GM21447 (cell line): ENCODE measurements around the gene ZC3H12D.
"Not testable (repeated sequence)": the region's sequence is repeated elsewhere in the genome, so short reads cannot be mapped to it uniquely, and the experiment has no call there.

Source experiments
- ATAC-seq: cut with Tn5 transposase; IDR thresholded peaks from one replicate; pipeline ENCODE4 v1.9.1; 2021; ENCODE audit not compliant: unreplicated experiment

Gene ZC3H12D

GRCh38 chr6:149460249-149460648, 24.6 kb downstream of the ZC3H12D start:
- not testable (repeated sequence) for ATAC-seq

DNA sequence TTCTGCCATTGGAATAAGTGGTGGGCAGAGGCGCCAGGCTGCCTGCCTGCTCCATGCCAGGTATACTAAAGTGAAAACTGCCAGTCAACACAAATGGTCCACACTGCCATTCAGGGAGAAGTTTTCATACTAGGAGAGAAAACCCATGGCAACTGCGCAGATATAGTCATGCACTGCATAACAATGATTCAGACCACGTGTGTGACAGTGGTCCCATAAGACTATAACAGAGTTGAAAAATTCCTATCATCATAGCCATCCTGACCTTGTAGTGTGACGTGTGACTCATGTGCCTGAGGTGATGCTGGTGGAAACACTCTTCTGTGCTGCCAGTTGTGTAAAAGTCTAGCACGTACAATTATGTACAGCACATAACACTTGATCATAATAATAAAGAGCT, 25.1 kb downstream of the ZC3H12D start:
- no peak for ATAC-seq

GRCh38 chr6:149458806-149459205, 26.0 kb downstream of the ZC3H12D start:
- no peak for ATAC-seq

DNA sequence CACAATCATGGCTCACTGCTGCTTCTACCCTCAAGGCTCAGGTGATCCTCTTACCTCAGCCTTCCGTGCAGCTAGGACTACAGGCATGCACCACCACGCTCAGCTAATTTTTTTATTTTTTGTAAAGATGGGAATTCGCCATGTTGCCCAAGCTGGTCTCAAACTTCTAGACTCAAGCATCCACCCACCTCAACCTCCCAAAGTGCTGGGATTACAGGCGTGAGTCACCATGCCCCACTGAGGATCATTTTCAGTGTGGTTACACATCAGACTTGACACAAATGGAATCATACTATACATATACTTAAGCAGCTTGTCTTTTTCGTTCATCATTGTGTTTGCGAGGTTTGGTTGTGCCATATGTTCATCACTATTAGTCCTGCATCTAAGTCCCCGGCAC, 26.6 kb downstream of the ZC3H12D start:
- ATAC-seq = no peak

DNA sequence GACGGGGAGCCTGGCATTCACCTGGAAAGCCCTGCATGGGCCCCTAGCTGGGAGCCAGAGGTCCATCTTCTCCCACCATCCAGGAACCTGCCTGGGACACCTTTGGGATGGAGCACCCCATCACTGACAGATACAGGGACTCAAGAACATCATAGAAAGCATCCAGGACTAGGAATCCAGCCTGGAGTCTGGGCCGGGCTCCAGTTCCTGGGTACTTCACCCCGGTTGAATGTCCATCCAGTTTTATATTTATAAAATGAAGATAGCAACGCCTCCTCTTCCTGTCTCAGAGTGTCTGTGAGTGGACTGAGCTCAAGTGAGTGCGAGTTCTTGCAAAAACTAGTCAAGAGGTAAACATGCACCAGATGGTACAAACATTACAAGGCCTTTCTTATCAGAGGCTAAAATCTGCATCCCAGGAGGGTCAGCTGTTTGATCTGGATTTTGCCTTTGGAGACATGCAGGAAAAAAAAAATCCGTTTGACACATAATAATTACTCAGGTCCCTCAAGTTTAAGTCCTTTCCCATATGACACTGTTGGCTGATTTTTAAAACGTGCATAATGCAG, 27.4 kb downstream of the ZC3H12D start:
- ATAC-seq = no peak

GRCh38 chr6:149456311-149457021, 28.3 kb downstream of the ZC3H12D start:
- ATAC-seq = no peak

GRCh38 chr6:149455031-149455732, 29.6 kb downstream of the ZC3H12D start:
- no peak for ATAC-seq

DNA sequence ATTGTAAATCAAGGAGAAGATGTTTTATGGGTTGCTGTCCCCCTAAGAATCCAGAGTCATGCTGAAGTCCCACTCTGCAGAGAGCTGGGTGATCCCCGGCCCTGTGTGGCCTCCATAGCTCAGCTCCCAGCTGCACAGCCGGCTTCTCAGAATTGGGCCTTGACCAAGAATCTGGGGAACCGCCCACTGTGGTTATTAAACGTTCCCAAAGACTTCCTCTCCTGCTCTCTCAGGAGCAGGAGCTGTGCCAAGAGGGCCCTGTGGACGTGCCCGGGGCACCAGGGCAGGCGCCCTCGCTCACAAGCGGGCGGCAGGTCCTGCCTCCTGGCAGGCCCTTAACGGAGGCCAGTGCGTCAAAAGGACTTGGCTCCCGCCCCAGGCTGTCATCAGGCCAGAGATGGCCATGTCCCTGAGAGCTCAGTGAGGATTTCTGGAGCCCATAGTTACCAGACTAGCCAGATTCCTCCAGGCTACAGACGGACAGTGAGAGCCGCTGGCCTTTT, 30.4 kb downstream of the ZC3H12D start:
- no peak for ATAC-seq

DNA sequence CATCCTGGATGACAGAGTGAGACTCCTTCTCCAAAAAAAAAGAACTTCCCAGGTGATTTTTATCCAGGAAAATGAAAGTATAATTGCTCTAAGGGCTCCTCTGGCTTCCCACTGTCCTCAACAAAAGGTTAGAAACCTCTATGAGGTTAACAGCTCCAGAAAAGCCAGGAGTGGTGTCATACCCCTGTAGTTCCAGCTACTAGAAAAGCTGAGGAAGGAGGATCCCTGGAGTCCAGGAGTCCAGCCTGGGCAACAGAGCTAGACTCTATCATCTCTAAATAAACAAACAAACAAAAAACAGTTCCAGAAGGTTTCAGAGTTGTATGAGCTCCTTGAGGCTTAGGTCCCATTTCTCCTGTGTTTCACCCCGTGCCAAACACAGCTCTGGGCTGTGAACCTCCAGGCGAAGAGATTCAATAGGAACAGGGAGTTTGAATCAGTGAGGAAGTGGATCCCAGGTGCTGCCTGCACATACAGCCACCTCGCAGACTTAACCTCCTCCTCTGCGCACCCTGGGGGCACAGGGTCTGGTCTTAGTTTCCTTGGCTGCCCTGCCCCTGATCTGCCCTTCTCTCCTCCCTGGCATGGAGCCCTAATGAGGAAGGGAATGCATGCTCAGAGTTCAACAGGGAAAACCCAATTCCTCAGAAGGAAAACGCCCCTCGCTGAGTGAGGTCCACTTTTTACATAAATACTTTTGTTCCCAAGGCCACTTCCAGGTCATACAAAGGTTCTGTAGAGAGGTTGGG, 31.0 kb downstream of the ZC3H12D start:
- no peak for ATAC-seq

DNA sequence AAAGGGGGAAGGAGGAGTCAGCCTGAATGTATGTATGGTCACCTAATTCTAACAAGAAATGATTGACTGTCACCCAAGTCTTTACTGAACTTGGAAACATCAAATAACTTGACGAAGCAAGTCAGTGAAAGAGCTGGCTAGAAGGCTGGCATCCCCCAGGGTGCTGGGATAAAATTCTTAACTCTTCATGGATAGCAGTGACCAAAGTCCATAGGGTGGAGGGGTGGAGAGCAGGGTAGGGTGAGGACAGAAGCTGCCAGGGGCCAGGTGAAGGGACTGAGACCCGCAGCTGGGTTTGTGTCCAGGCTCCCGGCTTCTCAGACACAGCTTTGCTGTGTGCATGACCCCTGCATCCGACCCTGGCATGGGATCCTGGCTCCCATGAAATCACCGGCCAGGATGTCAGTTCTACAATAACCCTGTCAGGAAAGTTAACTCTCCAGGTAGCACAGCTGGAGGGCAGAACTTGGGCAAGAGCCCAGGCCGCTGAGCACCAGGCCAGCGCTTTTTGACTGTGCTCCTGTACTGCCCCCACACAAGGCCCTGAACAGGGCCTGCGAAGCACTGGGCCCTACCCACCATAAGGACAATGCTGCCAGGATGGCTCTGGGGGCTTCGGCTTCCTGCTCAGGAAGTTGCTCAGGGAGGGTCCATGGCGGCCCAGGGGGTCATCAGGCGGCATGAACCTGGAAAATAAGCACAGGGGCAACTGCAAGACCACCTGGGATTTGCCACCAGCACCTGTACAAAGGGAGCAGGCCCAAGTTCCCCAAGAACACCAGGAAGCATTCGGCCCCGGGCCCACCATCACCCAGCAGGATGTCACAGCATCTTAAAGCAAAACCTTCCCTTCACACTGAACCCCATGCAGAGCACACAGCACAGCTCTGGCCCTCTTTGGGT, 32.5 kb downstream of the ZC3H12D start:
- no peak for ATAC-seq

DNA sequence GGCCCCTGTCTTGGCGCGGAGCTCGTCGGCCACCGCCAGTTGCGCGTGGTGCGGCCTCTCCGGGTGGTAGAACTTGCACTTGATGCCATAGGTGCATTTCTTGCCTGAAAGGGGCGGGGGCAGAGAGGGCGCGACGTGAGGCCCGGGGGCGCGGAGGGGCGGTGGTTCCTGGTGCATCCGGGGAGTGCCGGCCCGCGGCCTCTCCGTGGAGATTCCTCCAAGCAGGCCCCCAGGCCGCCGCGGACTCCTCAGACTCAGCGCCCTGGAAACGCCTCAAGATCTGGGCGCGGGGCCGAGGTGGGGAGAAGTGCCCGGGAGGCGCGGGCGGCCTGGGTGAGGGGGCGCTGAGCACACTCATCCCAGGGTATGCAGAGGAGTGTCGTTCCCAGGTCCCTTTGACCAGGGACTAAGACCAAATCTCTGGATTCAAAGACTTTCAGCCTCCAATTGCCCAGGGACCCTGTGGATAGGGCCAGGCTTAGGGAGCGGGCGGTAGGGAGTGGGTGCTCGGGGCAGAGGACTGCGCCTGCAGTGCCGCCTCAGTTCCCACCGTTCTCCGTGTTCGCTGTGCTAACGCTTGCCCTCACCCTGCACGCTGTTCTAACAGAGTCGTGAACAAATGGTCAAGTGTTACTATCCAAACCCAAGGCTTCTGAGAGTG, 33.3 kb downstream of the ZC3H12D start:
- no peak for ATAC-seq

DNA sequence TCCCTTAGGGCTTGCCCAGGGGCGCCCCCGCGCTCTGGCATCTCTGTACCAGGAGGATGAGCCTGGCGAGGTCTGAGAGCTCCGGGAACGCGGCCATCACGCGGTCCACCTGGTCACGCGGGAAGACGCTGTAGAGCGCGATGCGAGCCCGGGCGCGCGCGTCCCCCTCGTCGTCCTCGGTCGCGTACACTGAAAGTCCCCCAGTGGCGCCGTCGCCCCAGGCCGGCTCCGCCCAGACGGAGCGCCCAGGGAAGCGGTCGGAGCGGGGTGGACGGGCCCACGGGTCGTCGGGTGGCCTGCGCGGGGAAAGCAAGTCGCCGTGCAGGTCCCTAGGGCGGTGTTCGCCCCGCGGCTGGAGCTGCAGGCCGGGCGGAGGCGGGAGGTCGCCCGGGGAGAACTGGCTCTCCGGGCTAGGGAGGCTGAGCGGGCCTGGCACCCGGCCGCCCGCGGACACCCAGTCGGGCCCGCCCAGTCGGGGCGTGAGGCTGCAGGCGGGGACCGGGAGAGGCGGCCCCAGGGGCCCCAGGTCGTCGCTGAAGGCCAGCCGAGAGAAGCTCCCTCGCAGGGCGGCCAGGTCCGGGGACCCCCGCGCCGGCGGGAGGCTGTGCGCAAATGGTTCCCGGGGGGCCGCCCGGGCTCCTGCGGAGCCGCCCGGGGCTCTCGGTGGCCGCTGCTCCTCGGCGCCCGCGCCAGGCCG, 34.0 kb downstream of the ZC3H12D start:
- no peak for ATAC-seq

DNA sequence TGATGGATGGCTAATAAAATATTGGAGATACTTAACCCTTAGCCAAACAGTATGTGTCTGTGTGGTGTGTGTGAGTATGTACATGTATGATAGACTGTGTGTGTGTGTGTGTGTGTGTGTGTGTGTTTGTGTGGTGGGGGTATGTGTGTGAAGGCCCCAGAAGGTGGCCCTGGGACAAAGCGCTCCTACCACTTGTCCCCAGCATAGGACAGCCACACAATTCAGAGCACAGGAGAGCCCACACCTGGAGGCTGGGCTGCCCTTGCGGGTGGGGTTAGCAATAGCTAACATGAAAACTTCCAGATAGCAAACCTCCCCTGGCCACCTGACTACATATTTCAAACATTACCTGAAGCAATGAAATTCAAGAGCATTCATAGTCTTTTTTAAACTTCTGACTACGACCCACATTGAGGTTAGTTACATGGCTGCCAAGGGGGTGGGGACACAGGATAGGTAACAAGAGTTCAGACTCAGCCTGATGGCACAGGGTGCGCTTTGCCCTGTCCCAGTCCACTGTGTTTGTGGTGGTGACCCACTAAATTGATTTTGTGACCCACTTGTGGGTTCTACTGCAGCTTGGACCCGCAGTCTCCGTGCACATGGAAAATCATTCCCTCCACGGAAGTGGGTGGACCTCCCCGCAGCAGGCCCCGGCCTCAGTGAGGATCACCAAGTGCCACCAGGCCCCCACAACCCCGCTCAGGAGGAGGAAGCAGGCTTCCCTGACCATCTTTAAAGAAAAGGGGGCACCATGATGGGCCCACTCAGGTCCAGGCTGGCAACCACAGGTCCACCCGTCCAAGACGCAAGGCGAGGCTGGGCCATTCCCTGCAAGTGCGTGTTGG, 34.8 kb downstream of the ZC3H12D start:
- no peak for ATAC-seq

DNA sequence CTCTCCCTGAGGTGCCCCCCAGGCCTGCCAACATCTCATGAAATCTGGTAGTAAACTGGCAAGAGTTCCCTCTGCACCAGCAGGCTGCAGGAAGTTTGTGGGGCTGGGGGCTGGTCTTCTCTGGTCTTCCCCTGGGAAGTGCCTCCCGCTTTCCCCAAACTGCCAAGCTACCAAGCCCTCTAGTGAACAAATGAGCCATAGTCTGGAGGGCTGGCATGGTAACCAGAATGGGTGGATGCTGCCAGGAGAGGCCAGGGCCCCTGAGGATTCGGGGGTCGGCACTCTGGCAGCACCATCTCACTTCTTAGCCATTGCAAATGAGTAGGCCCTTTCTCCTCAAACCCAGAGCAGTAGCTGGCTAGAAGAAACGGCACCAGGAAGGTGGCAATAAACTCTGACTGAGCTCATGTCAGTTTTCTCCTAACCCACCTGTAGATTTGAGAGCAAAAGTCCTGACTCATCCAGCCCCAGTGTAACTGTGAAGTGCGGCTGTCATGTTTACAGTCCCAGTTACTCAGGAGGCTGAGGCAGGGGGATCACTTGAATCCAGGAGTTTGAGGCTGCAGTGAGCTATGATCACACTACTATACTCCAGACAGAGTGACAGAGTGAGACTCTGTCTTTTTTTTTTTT, 35.9 kb downstream of the ZC3H12D start:
- ATAC-seq = no peak

DNA sequence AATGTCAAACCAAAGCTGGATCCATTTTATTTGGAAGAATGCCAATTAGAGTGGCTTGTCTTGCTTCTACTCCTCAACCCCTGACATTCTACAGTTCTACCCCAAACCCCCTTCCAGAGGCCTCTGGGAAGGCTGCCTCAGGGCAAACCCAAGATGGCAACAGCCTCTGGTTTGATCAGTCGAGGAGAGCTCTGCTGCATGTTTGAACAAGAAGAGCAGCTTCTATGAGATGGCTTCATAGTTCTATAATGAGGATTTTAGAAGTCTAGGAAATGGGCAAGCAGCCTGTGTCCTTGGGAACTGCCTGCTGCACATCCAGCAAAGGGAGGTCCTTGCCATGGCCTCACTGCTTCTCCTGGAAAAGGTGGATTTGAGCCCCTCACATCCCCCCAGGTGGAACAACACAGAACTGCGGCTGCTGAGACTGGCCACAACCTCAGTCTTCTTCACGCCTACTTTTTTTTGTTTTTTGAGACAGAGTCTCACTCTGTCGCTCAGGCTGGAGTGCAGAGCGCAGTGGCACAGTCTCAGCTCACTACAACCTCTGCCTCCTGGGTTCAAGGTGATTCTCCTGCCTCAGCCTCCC, 37.9 kb downstream of the ZC3H12D start:
- no peak for ATAC-seq

DNA sequence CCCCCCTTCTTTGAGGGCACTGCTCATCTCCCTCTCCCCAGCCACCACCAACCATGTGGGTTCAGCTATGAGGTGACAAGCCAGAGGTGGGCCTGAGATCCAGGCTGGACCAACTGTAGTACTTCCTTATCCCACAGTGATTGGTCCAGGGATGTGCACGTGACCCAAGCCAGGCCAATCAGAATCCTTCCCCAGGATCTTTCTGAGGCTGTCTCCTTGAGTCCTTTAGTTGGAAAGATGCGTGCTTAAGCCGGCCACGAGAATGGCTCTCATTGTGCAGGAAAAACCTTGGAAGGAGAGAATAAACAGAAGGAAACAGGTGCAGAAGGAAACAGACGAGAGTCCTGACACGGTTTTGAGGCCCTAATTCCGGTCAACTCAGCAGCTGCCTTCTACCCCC, 39.2 kb downstream of the ZC3H12D start:
- no peak for ATAC-seq

- no peak for ATAC-seq
Measured at GRCh38 chr6:149445095-149445466, 39.7 kb downstream of the ZC3H12D start.
